NB4 (cell line): ENCODE results near the gene RASL11A.

Experiments used
- MYC ChIP-seq: IDR thresholded peaks from 2 replicates; pipeline ENCODE4 v1.6.1; 2011; ENCODE audit warnings: low read depth, low read length
- POLR2A ChIP-seq: IDR thresholded peaks from 2 replicates; pipeline ENCODE4 v1.6.1; 2011; ENCODE audit warnings: mild to moderate bottlenecking; ENCODE audit not compliant: insufficient read length; ENCODE audit errors: extremely low read depth
- TF ChIP-seq, protein P1 (sequence below): IDR thresholded peaks from one replicate; pipeline ENCODE4 v1.5.1; 2012; ENCODE audit warnings: low read depth, low read length
- TF ChIP-seq, protein P2 (sequence below): IDR thresholded peaks from 2 replicates; pipeline ENCODE4 v1.6.1; 2011; ENCODE audit warnings: low read depth, low read length

DNA sequence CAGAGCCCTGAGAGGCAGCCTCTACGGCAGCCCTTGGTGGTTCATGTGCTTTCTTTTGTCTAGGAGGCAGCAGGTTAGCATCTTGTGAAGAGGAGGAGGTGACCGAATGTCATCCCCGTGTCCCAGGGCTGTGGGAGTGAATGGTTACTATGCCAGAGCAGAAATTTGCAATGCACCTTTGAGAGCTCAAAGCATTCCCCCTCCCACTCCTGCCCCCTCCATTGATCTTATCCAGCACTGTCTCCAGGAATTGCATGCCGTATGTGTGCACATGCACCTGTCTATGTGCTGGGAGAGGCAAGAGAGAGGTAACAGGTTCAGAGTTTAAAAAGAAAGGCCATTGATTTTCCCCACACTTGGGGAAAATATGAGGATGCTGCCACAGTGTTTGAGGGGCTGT, 10.2 kb downstream of the RASL11A start:
- TF ChIP-seq, protein P1, sequence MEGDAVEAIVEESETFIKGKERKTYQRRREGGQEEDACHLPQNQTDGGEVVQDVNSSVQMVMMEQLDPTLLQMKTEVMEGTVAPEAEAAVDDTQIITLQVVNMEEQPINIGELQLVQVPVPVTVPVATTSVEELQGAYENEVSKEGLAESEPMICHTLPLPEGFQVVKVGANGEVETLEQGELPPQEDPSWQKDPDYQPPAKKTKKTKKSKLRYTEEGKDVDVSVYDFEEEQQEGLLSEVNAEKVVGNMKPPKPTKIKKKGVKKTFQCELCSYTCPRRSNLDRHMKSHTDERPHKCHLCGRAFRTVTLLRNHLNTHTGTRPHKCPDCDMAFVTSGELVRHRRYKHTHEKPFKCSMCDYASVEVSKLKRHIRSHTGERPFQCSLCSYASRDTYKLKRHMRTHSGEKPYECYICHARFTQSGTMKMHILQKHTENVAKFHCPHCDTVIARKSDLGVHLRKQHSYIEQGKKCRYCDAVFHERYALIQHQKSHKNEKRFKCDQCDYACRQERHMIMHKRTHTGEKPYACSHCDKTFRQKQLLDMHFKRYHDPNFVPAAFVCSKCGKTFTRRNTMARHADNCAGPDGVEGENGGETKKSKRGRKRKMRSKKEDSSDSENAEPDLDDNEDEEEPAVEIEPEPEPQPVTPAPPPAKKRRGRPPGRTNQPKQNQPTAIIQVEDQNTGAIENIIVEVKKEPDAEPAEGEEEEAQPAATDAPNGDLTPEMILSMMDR, result no peak
- TF ChIP-seq POLR2A (no peak), MYC (no peak)
- TF ChIP-seq, protein P2, sequence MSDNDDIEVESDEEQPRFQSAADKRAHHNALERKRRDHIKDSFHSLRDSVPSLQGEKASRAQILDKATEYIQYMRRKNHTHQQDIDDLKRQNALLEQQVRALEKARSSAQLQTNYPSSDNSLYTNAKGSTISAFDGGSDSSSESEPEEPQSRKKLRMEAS, result no peak
